Subcutaneous abdominal adipose tissue (tissue), 5 donors: Measurements from ENCODE around the gene PRKD2.
"Not testable (repeated sequence)": the region's sequence is repeated elsewhere in the genome, so short reads cannot be mapped to it uniquely, and the experiment has no call there.

Experiments used
- H3K27ac ChIP-seq: one replicate; pipeline ENCODE4 v1.7.0; 2013; ENCODE audit warnings: low read depth, mild to moderate bottlenecking, inconsistent platforms, low read length, moderate library complexity
- H3K27me3 ChIP-seq, 5 donors: one replicate each; pipeline ENCODE4 v1.7.0; 2013; ENCODE audit warnings: low read length in 5 of 5, inconsistent platforms in 1 of 5; ENCODE audit not compliant: control insufficient read depth in 5 of 5, insufficient read depth in 4 of 5
- H3K36me3 ChIP-seq, 5 donors: one replicate each; pipeline ENCODE4 v1.7.0; 2013; ENCODE audit warnings: low read length in 5 of 5; ENCODE audit not compliant: control insufficient read depth in 5 of 5, insufficient read depth in 5 of 5
- H3K4me1 ChIP-seq, 5 donors: one replicate each; pipeline ENCODE4 v1.7.0; 2013; ENCODE audit warnings: low read length in 5 of 5, mild to moderate bottlenecking in 3 of 5, moderate library complexity in 1 of 5; ENCODE audit not compliant: control insufficient read depth in 5 of 5, insufficient read depth in 5 of 5
- H3K4me3 ChIP-seq, 5 donors: one replicate each; pipeline ENCODE4 v1.7.0; 2013; ENCODE audit warnings: low read length in 5 of 5, low read depth in 1 of 5
- H3K9ac ChIP-seq, 5 donors: one replicate each; pipeline ENCODE4 v1.7.0; 2013; ENCODE audit warnings: low read length in 5 of 5, mild to moderate bottlenecking in 4 of 5, moderate library complexity in 3 of 5
- H3K9me3 ChIP-seq, 5 donors: one replicate each; pipeline ENCODE4 v1.7.0; 2013; ENCODE audit warnings: low read length in 5 of 5; ENCODE audit not compliant: control insufficient read depth in 5 of 5
- donor health status: healthy.
- donor health status: healthy.
- donor health status: healthy.
- donor health status: healthy.
- donor health status: healthy.

PRKD2 gene

GRCh38 chr19:46635920-46636761 is 80.8 kb downstream of the PRKD2 start, which contains the start of gene GNG8:
Gene GNG8 (minus strand): TSS chr19:46636202. CDS start chr19:46634682, 1,520 bp downstream.
- H3K9me3 ChIP-seq = no peaks in the 10 kb centered on the region
- H3K36me3 ChIP-seq = no peaks in the 10 kb centered on the region
- H3K4me3 ChIP-seq = no peak within 1 kb of the TSS
- H3K27me3 ChIP-seq = peaks cover 16 to 50% (median 26%) of the 10 kb centered on the region in 5 donors
- no peak within 1 kb of the TSS for H3K9ac ChIP-seq
- peaks cover 7 to 44% (median 40%) of the 10 kb centered on the region in 5 donors for H3K4me1 ChIP-seq
- no peak within 1 kb of the TSS for H3K27ac ChIP-seq

- Histone ChIP-seq H3K4me1 (peaks cover 12 to 50% (median 49%) of the 10 kb centered on the region in 5 donors), H3K9me3 (no peaks in the 10 kb centered on the region), H3K36me3 (no peaks in the 10 kb centered on the region), H3K27ac (no peak overlapping the region), H3K9ac (no peak overlapping the region), H3K4me3 (no peak overlapping the region), H3K27me3 (peaks cover 8 to 39% (median 25%) of the 10 kb centered on the region in 5 donors)
Observed at GRCh38 chr19:46634656-46635218, 82.2 kb downstream of the PRKD2 start.

DNA sequence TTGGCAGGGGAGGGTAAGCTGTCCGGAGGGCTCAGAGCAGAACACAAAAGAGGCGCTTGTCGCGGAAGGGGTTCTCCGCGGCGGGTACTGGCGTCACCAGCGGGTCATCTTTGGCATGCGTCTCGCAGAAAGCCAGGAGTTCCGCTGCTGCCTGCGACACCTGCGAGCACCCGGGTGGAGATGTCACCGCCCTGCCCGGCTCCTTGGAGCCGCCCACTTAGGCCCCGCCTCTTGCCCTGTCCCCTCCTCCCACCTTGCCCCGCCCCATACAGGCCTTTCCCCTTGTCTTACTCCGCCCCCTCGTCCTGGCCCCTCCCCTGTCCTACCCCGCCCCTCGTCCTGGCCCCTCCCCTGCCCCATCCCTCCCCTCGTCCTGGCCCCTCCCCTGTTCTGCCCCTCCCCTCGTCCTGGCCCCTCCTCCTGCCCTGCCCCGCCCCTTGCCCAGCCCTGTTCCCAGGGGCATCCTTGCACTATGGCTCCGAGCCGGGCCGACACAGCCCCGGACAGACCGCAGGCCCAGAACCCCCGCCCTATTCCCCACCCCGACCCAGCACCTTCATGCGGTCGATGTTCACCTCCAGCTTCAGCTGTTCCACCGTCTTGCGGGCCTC is 82.8 kb downstream of the PRKD2 start:
- no peak overlapping the region for H3K27ac ChIP-seq
- peaks cover 12 to 47% (median 45%) of the 10 kb centered on the region in 5 donors for H3K4me1 ChIP-seq
- H3K9me3 ChIP-seq = no peaks in the 10 kb centered on the region
- peak overlapping the region in 1 of 5 donors; percentile 33 for H3K9ac ChIP-seq
- peak overlapping the region; percentile 36 to 65 (median 55) for H3K4me3 ChIP-seq
- peaks cover 3 to 35% (median 19%) of the 10 kb centered on the region in 5 donors for H3K27me3 ChIP-seq
- no peaks in the 10 kb centered on the region for H3K36me3 ChIP-seq

GRCh38 chr19:46633130-46633529 is 83.8 kb downstream of the PRKD2 start:
- Histone ChIP-seq H3K36me3 (no peaks in the 10 kb centered on the region), H3K9me3 (no peaks in the 10 kb centered on the region), H3K4me3 (no peak overlapping the region), H3K4me1 (peaks cover 10 to 37% (median 36%) of the 10 kb centered on the region in 5 donors), H3K9ac (no peak overlapping the region), H3K27me3 (peaks cover 3 to 28% (median 19%) of the 10 kb centered on the region in 5 donors), H3K27ac (no peak overlapping the region)

DNA sequence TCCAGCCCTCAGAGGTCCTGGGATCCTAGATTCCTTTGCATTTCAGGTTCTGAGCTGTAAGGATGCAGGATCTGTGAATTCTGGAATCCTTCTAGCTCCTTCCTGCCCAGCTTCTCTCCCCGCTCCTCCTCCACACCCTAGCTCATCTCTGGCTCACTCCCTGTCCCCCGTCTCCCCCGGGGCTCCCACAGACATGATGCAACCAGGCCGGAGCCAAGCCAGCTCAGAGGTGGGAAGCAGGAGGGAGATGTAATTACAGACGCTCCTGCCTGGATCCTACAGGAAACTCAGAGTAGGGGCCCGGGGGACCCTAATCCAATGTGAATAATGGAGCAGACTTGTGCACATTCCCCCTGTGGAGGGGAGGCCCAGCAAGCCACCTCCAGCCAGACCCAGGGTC is 85.4 kb downstream of the PRKD2 start:
- peaks cover 10 to 40% (median 36%) of the 10 kb centered on the region in 5 donors for H3K4me1 ChIP-seq
- H3K9me3 ChIP-seq = no peaks in the 10 kb centered on the region
- H3K36me3 ChIP-seq = no peaks in the 10 kb centered on the region
- peaks cover 3 to 20% (median 16%) of the 10 kb centered on the region in 5 donors for H3K27me3 ChIP-seq
- peak overlapping the region; percentile 9 for H3K27ac ChIP-seq
- no peak overlapping the region for H3K9ac ChIP-seq
- H3K4me3 ChIP-seq = no peak overlapping the region

- H3K4me3 ChIP-seq = no peak overlapping the region
- H3K4me1 ChIP-seq = peaks cover 12 to 48% (median 43%) of the 10 kb centered on the region in 5 donors
- H3K9ac ChIP-seq = no peak overlapping the region
- no peak overlapping the region for H3K27ac ChIP-seq
- no peaks in the 10 kb centered on the region for H3K9me3 ChIP-seq
- H3K36me3 ChIP-seq = no peaks in the 10 kb centered on the region
- H3K27me3 ChIP-seq = peaks cover 3 to 20% (median 16%) of the 10 kb centered on the region in 5 donors
Observed at GRCh38 chr19:46630586-46631205, 86.2 kb downstream of the PRKD2 start.

- Histone ChIP-seq H3K4me3 (no peak overlapping the region), H3K4me1 (peaks cover 16 to 54% (median 52%) of the 10 kb centered on the region in 5 donors), H3K9me3 (no peaks in the 10 kb centered on the region), H3K27ac (no peak overlapping the region), H3K36me3 (no peaks in the 10 kb centered on the region), H3K9ac (no peak overlapping the region), H3K27me3 (peaks cover 2 to 17% (median 10%) of the 10 kb centered on the region in 5 donors)
Observed at GRCh38 chr19:46629546-46630025, 87.3 kb downstream of the PRKD2 start.

GRCh38 chr19:46628970-46629369 is 87.9 kb downstream of the PRKD2 start:
- not testable (repeated sequence) for H3K36me3 ChIP-seq, H3K9ac ChIP-seq, H3K9me3 ChIP-seq, H3K4me3 ChIP-seq, H3K27ac ChIP-seq
- peaks cover 16 to 57% (median 54%) of the 10 kb centered on the region in 5 donors for H3K4me1 ChIP-seq
- H3K27me3 ChIP-seq = peaks cover 0 to 15% (median 8%) of the 10 kb centered on the region in 5 donors

- no peak overlapping the region for H3K9ac ChIP-seq
Observed at GRCh38 chr19:46626446-46626845, 90.5 kb downstream of the PRKD2 start.

More at GRCh38 chr19:46626446-46626845, 90.5 kb downstream of the PRKD2 start:
- Histone ChIP-seq H3K4me1 (peaks cover 13 to 62% (median 49%) of the 10 kb centered on the region in 5 donors), H3K27ac (peak overlapping the region; percentile 83), H3K9me3 (no peaks in the 10 kb centered on the region), H3K4me3 (no peak overlapping the region), H3K36me3 (no peaks in the 10 kb centered on the region), H3K27me3 (peaks cover 0 to 5% (median 0%) of the 10 kb centered on the region in 5 donors)
